Frontal cortex (tissue), 4 donors: ENCODE results near the gene OPN1SW. TPM values are rescaled to one million over a fixed set of nuclear protein-coding genes. Genes with fewer than 3 reads are reported as not detected.

ENCODE experiments used
- DNase-seq, 2 donors: peaks; one replicate each; pipeline ENCODE4 v3.0.0; 2012; ENCODE audit warnings: low spot score in 2 of 2
- FAIRE-seq: peaks from 2 replicates; lab custom pipeline; 2012; peaks lifted over from hg19 to GRCh38; lab: Jason Lieb, UNC
- total RNA-seq: library from RNA; depleted of rRNA; stranded (reverse); fragments of >200 nt; gene quantifications from one replicate; pipeline ENCODE4 v1.2.3, GENCODE V29; 2014
- donor health status: control.
- donor health status: control.
- donor health status: control.

OPN1SW gene
- total RNA-seq, 1 donor from 2014 or later = not detected

DNA sequence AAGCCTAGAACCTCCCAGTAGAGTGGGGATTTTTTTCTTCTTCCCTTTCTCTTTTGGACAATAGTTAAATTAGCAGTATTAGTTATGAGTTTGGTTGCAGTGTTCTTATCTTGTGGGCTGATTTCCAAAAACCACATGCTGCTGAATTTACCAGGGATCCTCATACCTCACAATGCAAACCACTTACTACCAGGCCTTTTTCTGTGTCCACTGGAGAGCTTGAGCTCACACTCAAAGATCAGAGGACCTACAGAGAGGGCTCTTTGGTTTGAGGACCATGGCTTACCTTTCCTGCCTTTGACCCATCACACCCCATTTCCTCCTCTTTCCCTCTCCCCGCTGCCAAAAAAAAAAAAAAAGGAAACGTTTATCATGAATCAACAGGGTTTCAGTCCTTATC, 5.4 kb downstream of the OPN1SW start:
- DNase-seq (no peak), FAIRE-seq (no peak)

DNA sequence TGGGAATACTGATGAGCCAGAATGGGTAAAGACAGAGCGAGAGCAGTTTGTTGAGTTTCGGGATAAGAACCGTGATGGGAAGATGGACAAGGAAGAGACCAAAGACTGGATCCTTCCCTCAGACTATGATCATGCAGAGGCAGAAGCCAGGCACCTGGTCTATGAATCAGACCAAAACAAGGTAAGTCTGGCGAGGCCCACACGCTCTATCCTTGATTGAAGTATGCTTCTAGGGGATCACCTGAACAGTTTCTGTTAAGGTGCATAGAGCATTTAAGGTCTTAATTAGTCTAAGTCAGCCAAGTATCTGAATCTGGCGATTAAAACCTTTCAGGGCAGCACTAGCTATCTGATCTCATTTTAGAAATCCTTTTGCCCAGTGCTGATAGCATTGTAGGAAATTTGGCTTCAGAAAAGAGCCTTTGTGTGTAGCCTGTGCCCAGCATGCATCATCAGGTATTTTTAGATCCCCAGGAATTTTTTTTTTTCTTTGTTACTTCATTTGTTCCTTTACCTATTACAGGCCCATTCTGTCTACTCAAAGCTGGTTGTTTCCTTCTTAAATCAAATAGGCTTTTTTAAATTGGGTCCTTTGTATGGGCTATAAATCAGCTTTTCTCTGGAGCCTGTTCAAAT, 8.0 kb downstream of the OPN1SW start:
- FAIRE-seq = no peak
- DNase-seq = no peak

- FAIRE-seq (no peak), DNase-seq (no peak)
Measured at GRCh38 chr7:128763541-128763940, 12.1 kb downstream of the OPN1SW start.

- FAIRE-seq (no peak), DNase-seq (no peak)
Measured at GRCh38 chr7:128759242-128759641, 16.4 kb downstream of the OPN1SW start.

DNA sequence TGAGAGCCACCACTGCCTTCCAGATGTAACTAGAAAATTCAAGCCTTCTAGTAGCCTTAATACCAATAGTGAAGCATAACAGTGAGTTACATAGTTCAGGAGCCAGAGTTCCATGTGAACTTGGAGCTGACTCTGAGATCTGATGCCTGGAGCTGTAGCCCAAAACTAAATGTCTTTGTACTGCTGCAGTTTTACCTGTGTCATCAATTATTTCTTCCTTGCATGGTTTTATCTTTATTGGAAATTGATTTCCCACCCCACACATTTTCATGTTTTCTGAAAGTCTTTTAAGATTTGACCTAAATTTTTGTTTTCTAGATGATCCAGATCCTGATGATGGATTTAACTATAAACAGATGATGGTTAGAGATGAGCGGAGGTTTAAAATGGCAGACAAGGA, 17.0 kb downstream of the OPN1SW start:
- no peak for DNase-seq

GRCh38 chr7:128757203-128757602, 18.4 kb downstream of the OPN1SW start:
- FAIRE-seq (no peak), DNase-seq (no peak)

More for the DNA sequence above, 17.0 kb downstream of the OPN1SW start:
- no peak for FAIRE-seq

- no peak for FAIRE-seq
- peak in 1 of 2 donors; percentile 23 for DNase-seq
Measured at GRCh38 chr7:128755819-128756476, 19.6 kb downstream of the OPN1SW start.

DNA sequence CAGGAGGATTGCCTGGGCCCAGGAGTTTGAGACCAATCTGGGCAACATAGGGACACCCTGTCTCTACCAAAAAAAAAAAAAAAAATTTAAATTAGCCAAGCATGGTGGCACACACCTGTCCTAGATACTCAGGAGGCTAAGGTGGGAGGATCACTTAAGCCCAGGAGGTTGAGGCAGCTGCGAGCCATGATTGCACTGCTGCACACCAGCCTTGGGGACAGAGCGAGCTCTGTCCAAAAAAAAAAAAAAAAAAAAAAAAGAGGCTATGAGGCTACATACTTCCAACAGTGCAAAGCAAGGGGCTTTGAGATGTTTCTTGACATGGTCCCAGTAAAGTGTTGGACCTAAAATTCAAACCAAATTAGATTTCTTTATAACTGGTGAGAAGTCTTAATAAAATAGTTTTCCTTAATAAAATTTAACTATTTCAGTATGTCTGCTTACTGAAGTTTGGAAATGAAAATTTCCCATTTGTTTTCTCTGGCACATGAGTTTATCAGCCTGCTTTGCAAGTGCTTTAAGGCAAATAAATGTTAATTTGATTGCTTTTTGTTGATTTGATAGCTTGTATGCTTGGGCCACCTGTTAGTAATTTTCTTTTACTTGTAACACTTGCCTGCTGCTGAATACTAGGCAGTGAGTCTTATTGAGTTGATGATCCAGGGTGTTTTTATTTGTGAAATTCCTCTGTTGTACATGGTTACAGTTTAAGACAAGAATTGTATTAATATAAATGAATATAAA, 20.3 kb downstream of the OPN1SW start:
- DNase-seq = no peak
- FAIRE-seq = no peak

DNA sequence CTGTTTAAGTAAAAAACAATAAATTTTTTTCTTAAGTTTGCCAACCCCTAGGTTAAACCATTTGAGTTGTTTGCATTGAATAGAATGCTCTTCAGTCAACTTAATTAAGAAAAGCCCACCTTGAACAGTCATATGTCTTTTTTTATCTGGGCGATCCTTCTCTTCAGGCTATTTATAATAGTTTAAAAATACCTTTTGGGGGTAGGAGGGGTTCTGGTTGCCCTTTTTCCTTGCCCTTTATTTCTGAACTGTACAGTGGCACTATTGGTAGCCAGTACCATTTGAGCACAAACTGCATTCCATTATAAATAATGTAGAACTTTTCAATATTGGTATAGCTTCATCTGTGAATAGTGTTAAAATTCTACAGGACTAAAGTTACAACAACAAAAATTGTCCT, 23.3 kb downstream of the OPN1SW start:
- FAIRE-seq (no peak), DNase-seq (no peak)

DNA sequence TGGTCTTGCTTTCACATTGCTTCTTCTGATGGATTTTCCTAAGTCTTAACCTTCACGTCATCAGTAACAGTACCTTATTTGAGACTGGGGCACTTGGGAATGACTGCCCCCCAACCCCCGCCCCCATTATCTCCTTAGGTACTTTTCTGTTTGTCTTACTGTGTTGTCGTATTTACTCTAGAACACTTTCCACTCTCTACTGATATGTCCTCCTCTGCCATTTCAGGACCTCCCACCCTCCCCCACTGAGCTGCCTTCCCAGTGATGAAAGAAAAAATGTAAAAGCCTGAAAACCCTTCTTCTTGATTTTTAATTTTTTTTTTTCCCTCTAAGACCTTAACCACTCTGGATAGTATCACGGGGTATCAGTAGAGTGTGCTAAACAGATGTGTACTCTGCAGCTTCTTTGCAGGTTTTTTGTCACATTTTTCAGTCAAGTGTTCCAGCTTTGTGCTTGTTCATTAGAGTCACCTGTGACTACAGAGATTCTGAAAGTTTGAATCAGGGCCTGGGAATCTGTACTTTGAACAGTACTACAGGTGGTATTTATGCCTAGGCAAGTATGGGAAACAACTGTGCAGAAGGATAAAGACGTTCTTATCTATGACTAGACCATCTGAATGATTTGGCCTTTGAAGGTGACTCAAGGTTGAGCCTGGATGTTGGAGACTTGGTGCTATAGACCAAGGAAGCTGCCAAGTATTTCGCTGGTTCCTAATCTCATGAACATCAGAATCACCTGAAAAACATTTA, 28.1 kb downstream of the OPN1SW start:
- FAIRE-seq (no peak), DNase-seq (no peak)

DNA sequence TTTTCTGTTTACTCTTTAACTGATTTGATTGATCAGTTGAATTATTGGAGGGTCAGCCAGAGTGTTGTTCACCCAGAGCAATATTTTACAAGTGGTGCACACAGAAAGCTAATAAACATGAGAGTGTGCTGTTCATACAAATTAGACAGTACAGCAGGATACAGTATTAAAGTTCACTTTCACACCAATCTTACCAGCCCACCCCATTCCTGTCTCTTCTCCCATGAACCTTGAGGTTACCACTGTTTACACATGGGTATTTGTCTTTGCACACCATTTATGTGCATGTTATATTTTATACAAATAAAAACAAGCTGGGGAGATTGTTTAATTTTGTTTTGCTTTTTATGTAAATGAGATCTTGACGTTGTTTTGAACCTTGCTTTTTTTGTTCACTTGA, 29.9 kb downstream of the OPN1SW start:
- no peak for DNase-seq
- no peak for FAIRE-seq

DNA sequence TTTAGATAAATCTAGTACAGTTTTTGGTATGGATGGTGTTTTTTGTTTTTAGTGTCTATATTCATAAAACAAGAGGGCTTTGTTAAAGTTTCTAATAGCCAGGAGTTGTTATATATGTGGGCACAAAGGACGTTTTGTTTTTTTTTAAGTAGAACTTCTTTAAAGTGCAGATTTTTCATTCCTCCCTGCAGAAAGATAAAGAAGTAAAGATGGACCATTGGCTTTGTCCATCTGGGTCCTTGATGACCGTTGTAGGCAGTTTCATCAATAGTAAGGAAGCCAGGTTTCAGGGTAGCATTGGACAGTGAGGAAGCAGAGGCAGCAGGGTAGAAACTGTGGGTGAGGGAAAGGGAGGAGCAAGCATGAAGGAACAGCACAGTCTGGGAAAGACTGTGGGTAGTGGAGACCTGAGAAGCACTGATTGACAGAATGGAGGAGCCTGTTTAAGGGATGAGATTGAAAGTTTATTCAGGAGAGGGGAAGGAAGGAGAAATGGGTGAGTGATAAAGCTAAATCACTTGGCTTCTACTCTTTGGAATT, 31.2 kb downstream of the OPN1SW start:
- DNase-seq (no peak), FAIRE-seq (no peak)

DNA sequence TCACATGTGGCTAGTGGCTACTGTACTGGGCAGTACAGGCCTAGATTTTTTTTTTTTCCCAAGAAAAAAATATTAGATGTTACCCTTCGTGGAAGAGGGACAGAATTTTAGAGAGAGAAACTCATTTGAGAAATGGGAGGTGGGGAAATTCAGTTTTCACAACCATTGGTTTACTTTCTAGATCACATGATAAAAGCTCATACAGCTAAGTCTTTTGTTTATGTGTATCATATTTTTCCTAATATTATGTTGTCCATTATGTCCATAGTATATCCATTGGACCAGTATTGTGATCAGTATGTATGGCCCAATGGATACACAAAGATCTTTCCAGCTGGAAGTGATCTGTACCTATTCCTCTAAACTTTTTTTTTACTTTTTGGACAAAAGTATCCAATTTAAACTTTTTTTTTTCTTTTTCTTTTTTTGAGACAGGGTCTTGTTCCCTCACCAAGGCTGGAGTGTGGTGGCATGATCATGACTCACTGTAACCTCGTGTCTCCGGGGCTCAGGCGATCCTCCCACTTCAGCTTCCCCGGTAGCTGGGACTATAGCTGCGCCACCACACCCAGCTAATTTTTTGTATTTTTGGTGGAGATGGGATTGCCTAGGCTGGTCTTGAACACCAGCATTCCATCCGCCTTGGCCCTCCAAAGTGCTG, 32.4 kb downstream of the OPN1SW start:
- FAIRE-seq = no peak
- no peak for DNase-seq

- DNase-seq (no peak), FAIRE-seq (no peak)
Measured at GRCh38 chr7:128742206-128742605, 33.4 kb downstream of the OPN1SW start.

- FAIRE-seq (no peak), DNase-seq (no peak)
Measured at GRCh38 chr7:128741491-128741890, 34.1 kb downstream of the OPN1SW start.

DNA sequence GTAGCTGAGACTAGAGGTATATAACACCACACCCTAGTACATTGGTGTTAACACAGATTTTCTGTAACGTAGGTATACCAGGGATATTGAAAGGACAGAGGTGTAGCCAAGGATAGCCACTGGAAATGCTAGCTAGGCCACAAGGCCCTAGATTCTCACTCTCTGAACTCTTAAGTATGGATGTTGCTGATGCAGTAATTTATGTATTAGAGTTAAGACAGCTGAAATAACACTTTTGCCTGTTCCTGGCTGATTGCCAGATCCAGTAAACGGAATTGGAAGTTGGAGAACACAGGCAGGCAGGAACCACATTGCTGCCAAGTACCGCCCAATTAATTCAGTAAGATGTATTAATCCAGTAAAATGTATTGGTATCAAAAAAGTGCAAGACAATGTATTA, 34.6 kb downstream of the OPN1SW start:
- FAIRE-seq = no peak
- DNase-seq = no peak

- DNase-seq (no peak), FAIRE-seq (no peak)
Measured at GRCh38 chr7:128739990-128740682, 35.5 kb downstream of the OPN1SW start.

GRCh38 chr7:128739048-128739962, 36.3 kb downstream of the OPN1SW start, which contains the start of gene CALU:
Gene CALU (plus strand): TSS chr7:128739359. CDS start chr7:128748584, 9,225 bp downstream.
- FAIRE-seq = no peak
- peak; percentile 97 to 99 for DNase-seq
